Astrocyte (in vitro differentiated cells and primary cell): ENCODE measurements around the gene SMAD3.

Experiments used
- EZH2 ChIP-seq: IDR thresholded peaks from 2 replicates; pipeline ENCODE4 v1.6.1; 2012; ENCODE audit warnings: mild to moderate bottlenecking, low read length, inconsistent platforms; ENCODE audit not compliant: insufficient read depth
- TF ChIP-seq, protein P1 (sequence below): IDR thresholded peaks from 2 replicates; pipeline ENCODE4 v1.5.1; 2011; ENCODE audit warnings: low read depth, mild to moderate bottlenecking, inconsistent platforms, low read length, moderate library complexity; ENCODE audit not compliant: insufficient read depth

DNA sequence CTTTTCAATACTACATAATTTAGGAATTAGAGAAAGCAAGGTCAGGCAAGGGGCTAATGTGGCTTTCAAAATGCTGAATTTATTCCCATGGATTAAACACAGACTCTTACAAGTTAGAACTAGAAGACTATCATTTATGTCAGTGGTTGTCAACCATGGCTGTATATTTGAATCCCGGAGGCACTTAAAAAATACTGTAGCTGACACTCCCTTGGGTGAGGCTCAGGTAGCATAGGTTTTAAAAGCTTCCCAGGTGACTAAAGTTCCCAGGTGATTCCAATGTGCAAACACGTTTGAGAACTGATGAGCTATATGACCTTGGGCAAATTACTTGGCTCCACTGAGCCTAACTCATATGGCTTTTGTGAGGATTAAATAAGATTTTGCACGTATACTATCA lies 159.5 kb downstream of the SMAD3 start:
- TF ChIP-seq, protein P1, sequence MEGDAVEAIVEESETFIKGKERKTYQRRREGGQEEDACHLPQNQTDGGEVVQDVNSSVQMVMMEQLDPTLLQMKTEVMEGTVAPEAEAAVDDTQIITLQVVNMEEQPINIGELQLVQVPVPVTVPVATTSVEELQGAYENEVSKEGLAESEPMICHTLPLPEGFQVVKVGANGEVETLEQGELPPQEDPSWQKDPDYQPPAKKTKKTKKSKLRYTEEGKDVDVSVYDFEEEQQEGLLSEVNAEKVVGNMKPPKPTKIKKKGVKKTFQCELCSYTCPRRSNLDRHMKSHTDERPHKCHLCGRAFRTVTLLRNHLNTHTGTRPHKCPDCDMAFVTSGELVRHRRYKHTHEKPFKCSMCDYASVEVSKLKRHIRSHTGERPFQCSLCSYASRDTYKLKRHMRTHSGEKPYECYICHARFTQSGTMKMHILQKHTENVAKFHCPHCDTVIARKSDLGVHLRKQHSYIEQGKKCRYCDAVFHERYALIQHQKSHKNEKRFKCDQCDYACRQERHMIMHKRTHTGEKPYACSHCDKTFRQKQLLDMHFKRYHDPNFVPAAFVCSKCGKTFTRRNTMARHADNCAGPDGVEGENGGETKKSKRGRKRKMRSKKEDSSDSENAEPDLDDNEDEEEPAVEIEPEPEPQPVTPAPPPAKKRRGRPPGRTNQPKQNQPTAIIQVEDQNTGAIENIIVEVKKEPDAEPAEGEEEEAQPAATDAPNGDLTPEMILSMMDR = no peak
- no peak for TF ChIP-seq EZH2
